ENCODE results near the gene IST1. TPM values are rescaled to one million over a fixed set of nuclear protein-coding genes. Genes with fewer than 3 reads are reported as not detected.
A peak's percentile ranks its signal among the peaks of the same experiment; 100 is the strongest.

IST1 gene
- total RNA-seq, 1 donor from 2014 or later, result 189 TPM

- ATAC-seq (no peak), DNase-seq (ENCODE audit: low spot score) (no peak)
- intact Hi-C loops (cut with DNase I), result no loop called here
These were observed 17.4 kb downstream of the IST1 start for GRCh38 chr16:71912534-71913275.

GRCh38 chr16:71914802-71915201, 19.5 kb downstream of the IST1 start:
- ATAC-seq (no peak), DNase-seq (ENCODE audit: low spot score) (no peak)
- intact Hi-C loops (cut with DNase I), result no loop called here

- no peak for ATAC-seq
- intact Hi-C loops (cut with DNase I), result no loop called here
- no peak for DNase-seq (ENCODE audit: low spot score)
These were observed 20.0 kb downstream of the IST1 start for GRCh38 chr16:71915350-71915749.

GRCh38 chr16:71916397-71916920, 21.1 kb downstream of the IST1 start:
- no peak for ATAC-seq
- intact Hi-C loops (cut with DNase I), result no loop called here
- DNase-seq (ENCODE audit: low spot score), result no peak

- intact Hi-C loops (cut with DNase I), result no loop called here
- DNase-seq (ENCODE audit: low spot score), result no peak
- ATAC-seq, result no peak
These were observed 22.6 kb downstream of the IST1 start for GRCh38 chr16:71917900-71918299.

GRCh38 chr16:71919035-71919434, 23.7 kb downstream of the IST1 start:
- intact Hi-C loops (cut with DNase I), result no loop called here
- ATAC-seq, result no peak
- DNase-seq (ENCODE audit: low spot score), result no peak

GRCh38 chr16:71920658-71921057, 25.3 kb downstream of the IST1 start:
- intact Hi-C loops (cut with DNase I), result no loop called here
- no peak for ATAC-seq
- no peak for DNase-seq (ENCODE audit: low spot score)

GRCh38 chr16:71923941-71924690, 28.8 kb downstream of the IST1 start:
- ATAC-seq (no peak), DNase-seq (ENCODE audit: low spot score) (no peak)
- intact Hi-C loops (cut with DNase I), result no loop called here

GRCh38 chr16:71924710-71925109, 29.4 kb downstream of the IST1 start:
- intact Hi-C loops (cut with DNase I), result no loop called here
- no peak for ATAC-seq
- no peak for DNase-seq (ENCODE audit: low spot score)

- ATAC-seq (peak; percentile 52), DNase-seq (ENCODE audit: low spot score) (no peak)
- intact Hi-C loops (cut with DNase I), result no loop called here
These were observed 32.1 kb downstream of the IST1 start for GRCh38 chr16:71927383-71927782.

- DNase-seq (ENCODE audit: low spot score), result no peak
- ATAC-seq, result peak; percentile 20
- intact Hi-C loops (cut with DNase I), result no loop called here
These were observed 32.5 kb downstream of the IST1 start for GRCh38 chr16:71927787-71928186.

- ATAC-seq, result no peak
- intact Hi-C loops (cut with DNase I), result no loop called here
- no peak for DNase-seq (ENCODE audit: low spot score)
These were observed 33.7 kb downstream of the IST1 start for GRCh38 chr16:71929048-71929447.

- ATAC-seq (no peak), DNase-seq (ENCODE audit: low spot score) (no peak)
- intact Hi-C loops (cut with DNase I), result no loop called here
These were observed 34.8 kb downstream of the IST1 start for GRCh38 chr16:71930013-71930563.

GRCh38 chr16:71931001-71931400, 35.7 kb downstream of the IST1 start:
- intact Hi-C loops (cut with DNase I), result no loop called here
- ATAC-seq (no peak), DNase-seq (ENCODE audit: low spot score) (no peak)

GRCh38 chr16:71931599-71931998, 36.3 kb downstream of the IST1 start:
- intact Hi-C loops (cut with DNase I), result no loop called here
- DNase-seq (ENCODE audit: low spot score), result no peak

GRCh38 chr16:71933017-71933416, 37.7 kb downstream of the IST1 start:
- intact Hi-C loops (cut with DNase I), result no loop called here
- ATAC-seq, result no peak
- no peak for DNase-seq (ENCODE audit: low spot score)

More at GRCh38 chr16:71931599-71931998, 36.3 kb downstream of the IST1 start:
- ATAC-seq, result no peak

GRCh38 chr16:71933913-71934695, 38.8 kb downstream of the IST1 start:
- no peak for DNase-seq (ENCODE audit: low spot score)
- ATAC-seq, result no peak
- intact Hi-C loops (cut with DNase I), result no loop called here

- intact Hi-C loops (cut with DNase I), result no loop called here
- ATAC-seq, result no peak
- DNase-seq (ENCODE audit: low spot score), result no peak
These were observed 42.7 kb downstream of the IST1 start for GRCh38 chr16:71937868-71938510.

GRCh38 chr16:71943887-71944286, 48.6 kb downstream of the IST1 start:
- ATAC-seq (no peak), DNase-seq (ENCODE audit: low spot score) (no peak)
- intact Hi-C loops (cut with DNase I), result no loop called here

Data from sciatic nerve (tissue), 2 donors.